HG02623 (cell line): ENCODE measurements around the gene PNPLA1.

ENCODE experiments used
- ATAC-seq: cut with Tn5 transposase; IDR thresholded peaks from one replicate; pipeline ENCODE4 v1.9.1; 2021; ENCODE audit warnings: moderate library complexity; ENCODE audit not compliant: unreplicated experiment

The PNPLA1 gene

DNA sequence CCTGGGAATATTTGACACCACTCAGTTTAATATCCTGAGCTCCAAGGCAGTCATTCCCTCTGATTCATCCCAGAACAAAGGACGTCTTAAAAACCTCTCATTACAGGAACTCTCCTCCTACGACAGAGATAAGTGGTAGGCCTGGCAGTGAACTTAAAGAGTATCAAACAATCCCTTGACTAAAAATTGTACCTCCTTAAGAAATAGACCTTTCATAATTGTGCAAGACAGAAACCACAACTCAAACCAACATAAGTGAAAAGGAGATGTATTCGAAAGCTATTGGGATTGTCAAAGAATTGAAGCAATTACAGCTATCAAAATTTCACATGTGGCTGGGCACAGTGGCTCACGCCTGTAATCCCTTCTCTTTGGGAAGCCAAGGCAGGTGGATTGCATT is 86.0 kb downstream of the PNPLA1 start:
- no peak for ATAC-seq

DNA sequence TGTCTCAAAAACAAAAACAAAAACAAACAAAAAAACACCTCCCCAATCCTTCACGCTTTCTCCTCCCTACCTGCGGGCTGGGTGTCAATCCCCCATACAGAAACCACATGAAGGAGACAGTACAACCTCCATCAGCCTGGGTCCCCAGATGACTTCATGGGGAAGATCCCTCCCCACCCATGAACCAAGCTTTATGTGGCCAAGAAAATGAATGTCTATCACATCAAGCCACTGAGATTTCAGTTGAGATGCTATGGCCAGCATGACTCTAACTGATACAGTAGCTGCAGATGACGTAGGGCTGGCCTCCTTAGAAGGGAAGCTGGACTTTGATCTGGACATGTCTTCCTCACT is 88.0 kb downstream of the PNPLA1 start:
- ATAC-seq: no peak
